ENCODE measurements around the gene IQSEC3. TPM values are rescaled to one million over a fixed set of nuclear protein-coding genes. Genes with fewer than 3 reads are reported as not detected.

The IQSEC3 gene
- total and polyA plus RNA-seq, 2 of the 13 experiments (the other 11 are each of a cell fraction or from before 2014, with no cell fraction given): not detected

- Histone ChIP-seq H4K20me1 (ENCODE audit: insufficient read depth, low read length) (no peaks in the 10 kb centered on the region), H3K9me3 (ENCODE audit: low read length) (no peaks in the 10 kb centered on the region), H3K27ac (ENCODE audit: extremely low read length, insufficient read depth, low read length) (no peak overlapping the region), H3K27me3 (ENCODE audit: control insufficient read depth in 1 of 2, insufficient read depth in 2 of 2, low read length in 2 of 2) (peaks cover 9 to 37% of the 10 kb centered on the region in 2 experiments; a peak in 4 of 5 replicates), H3K4me1 (ENCODE audit: insufficient read depth, low read length) (peaks cover 46% of the 10 kb centered on the region), H2AFZ (ENCODE audit: low read length) (no peak overlapping the region), H3K4me2 (ENCODE audit: low read depth, low read length) (no peak overlapping the region), H3K79me2 (ENCODE audit: insufficient read depth, low read length) (no peaks in the 10 kb centered on the region), H3K4me3 (replicated peaks in 1 of 3; ENCODE audit: insufficient read depth in 1 of 3, low read depth in 2 of 3, low read length in 3 of 3) (no peak overlapping the region), H3K9ac (ENCODE audit: insufficient read depth, low read depth, low read length) (no peak overlapping the region), H3K36me3 (replicated peaks in 1 of 2; ENCODE audit: control insufficient read depth in 1 of 2, insufficient read depth in 2 of 2, low read length in 2 of 2) (no peaks in the 10 kb centered on the region)
- ATAC-seq: no peak
- ChIA-PET CTCF (ENCODE audit: low intra/inter-chr PET ratio, low total read pairs) (no interaction called here), POLR2A (no interaction called here)
- in situ Hi-C loops (cut with HindIII; ENCODE audit: extremely low pct_ligation_motif_present, low pct_unique_long_range_greater_than_20kb) (no loop called here), intact Hi-C loops (cut with micrococcal nuclease; ENCODE audit: unreplicated experiment) (loop anchor here (5.0 kb wide), 1 partner anchor 33 kb away; the partner anchor contains the start of gene SLC6A12)
- WGBS (ENCODE audit: low lambda C conversion rate): 47% methylated on average over 6 of the region's 11 CpGs
- TF ChIP-seq ZNF691 (CRISPR knock-in tag; IDR thresholded peaks at IDR 0.05; ENCODE audit: borderline replicate concordance, low read depth) (no peak), MAFK (conservative IDR thresholded peaks at IDR 0.05 in 1 of 2, IDR thresholded peaks at IDR 0.05 in 1 of 2; ENCODE audit: low read length in 2 of 2) (peak; percentile 72 to 75), ZZZ3 (CRISPR knock-in tag; IDR thresholded peaks at IDR 0.05; ENCODE audit: borderline replicate concordance) (no peak), RXRA (CRISPR knock-in tag; IDR thresholded peaks at IDR 0.05) (no peak), ZNF609 (CRISPR knock-in tag; IDR thresholded peaks at IDR 0.05; ENCODE audit: borderline replicate concordance) (no peak), MAFF (IDR thresholded peaks at IDR 0.05; ENCODE audit: low read depth, low read length) (peak; percentile 48), ZNF619 (CRISPR knock-in tag; IDR thresholded peaks at IDR 0.05) (no peak), CC2D1A (CRISPR knock-in tag; IDR thresholded peaks at IDR 0.05) (no peak), ZNF281 (CRISPR knock-in tag; IDR thresholded peaks at IDR 0.05; ENCODE audit: borderline replicate concordance) (no peak), NFE2L2 (IDR thresholded peaks at IDR 0.05; ENCODE audit: low read length) (peak; percentile 25; the same call in 1 of the 2 replicates), ZNF235 (CRISPR knock-in tag; IDR thresholded peaks at IDR 0.05; ENCODE audit: borderline replicate concordance) (no peak)
- BruUV-seq (replicated peaks): no TSS peak
- DNase-seq (ENCODE audit: low spot score): no peak
- FAIRE-seq: no peak
Measured at GRCh38 chr12:179131-179884, 112.7 kb downstream of the IQSEC3 start.
